Thyroid gland (tissue), 4 donors: ENCODE data around the gene ZNF563. TPM values are rescaled to one million over a fixed set of nuclear protein-coding genes. Genes with fewer than 3 reads are reported as not detected.

ENCODE experiments used
- DNase-seq, 2 donors: peaks; one replicate each; pipeline ENCODE4 v3.0.0-alpha.2; 2019
- H3K27ac ChIP-seq, 3 donors: fragments of 200-600 bp; sonication (generic); 1 replicate in 2 of 3; 2 replicates in 1 of 3; pipeline ENCODE4 v1.5.1; 2016 to 2019; ENCODE audit warnings: mild to moderate bottlenecking in 1 of 3, moderate library complexity in 1 of 3
- H3K27me3 ChIP-seq: fragments of 200-600 bp; sonication (generic); one replicate; pipeline ENCODE4 v1.5.1; 2019
- H3K36me3 ChIP-seq, 2 donors: fragments of 200-600 bp; sonication (generic); one replicate each; pipeline ENCODE4 v1.5.1; 2016 to 2019
- H3K4me1 ChIP-seq, 2 donors: fragments of 200-600 bp; sonication (generic); one replicate each; pipeline ENCODE4 v1.5.1; 2017 to 2019
- H3K4me3 ChIP-seq, 3 donors: fragments of 200-600 bp; sonication (generic); replicated peaks in 1 of 3; 1 replicate in 2 of 3; 2 replicates in 1 of 3; pipeline ENCODE4 v1.5.1; 2016; ENCODE audit warnings: mild to moderate bottlenecking in 1 of 3
- H3K9me3 ChIP-seq: fragments of 200-600 bp; sonication (generic); one replicate; pipeline ENCODE4 v1.5.1; 2017
- CTCF ChIP-seq, 6 experiments: fragments of 200-600 bp in 3 of 6; fragments of 450-650 bp in 3 of 6; sonication (generic) in 3 of 6; IDR thresholded peaks; one replicate each; pipeline ENCODE4 v1.5.1; 2016 to 2019; ENCODE audit warnings: antibody characterized with exemption in 6 of 6, mild to moderate bottlenecking in 2 of 6, inconsistent platforms in 1 of 6, moderate library complexity in 1 of 6
- POLR2A ChIP-seq, 2 donors: fragments of 450-650 bp; IDR thresholded peaks; one replicate each; pipeline ENCODE4 v1.6.1; 2017; ENCODE audit warnings: antibody characterized with exemption in 2 of 2, mild to moderate bottlenecking in 2 of 2, moderate library complexity in 1 of 2
- WGBS, 2 donors: methylation state at CpG; one replicate each; pipeline ENCODE4 v1.1.5; 2017; 5-methylcytosine and 5-hydroxymethylcytosine counted together
- intact Hi-C: fragments of 100-400 bp; cut with DNase I; formaldehyde crosslinking; loops from one replicate; pipeline ENCODE4 v1.15.1; 2023
- total RNA-seq, 4 donors: library from RNA; depleted of rRNA; stranded (reverse); fragments of >200 nt; gene quantifications; one replicate each; pipeline ENCODE4 v1.2.3, GENCODE V29; 2016

Gene ZNF563
- total RNA-seq, 4 donors from 2014 or later: 9.9 to 13.7 (median 11.7) TPM

GRCh38 chr19:12284226-12284625, 49.2 kb downstream of the ZNF563 start:
- H3K27me3 ChIP-seq: no peaks in the 10 kb centered on the region
- 95 to 96% methylated on average over 14 of the region's 14 CpGs for WGBS, 2 donors
- peaks cover 0 to 6% of the 10 kb centered on the region in 2 donors for H3K4me1 ChIP-seq
- TF ChIP-seq POLR2A (IDR thresholded peaks at IDR 0.05) (no peak), CTCF (IDR thresholded peaks at IDR 0.05) (no peak)
- no peak for DNase-seq
- no peak overlapping the region for H3K27ac ChIP-seq
- no peaks in the 10 kb centered on the region for H3K9me3 ChIP-seq
- H3K36me3 ChIP-seq: no peaks in the 10 kb centered on the region
- intact Hi-C loops: no loop called here
- no peak overlapping the region for H3K4me3 ChIP-seq

- H3K27me3 ChIP-seq: no peaks in the 10 kb centered on the region
- H3K27ac ChIP-seq: no peak overlapping the region
- WGBS, 2 donors: 75 to 79% methylated on average over 2 of the region's 2 CpGs
- H3K9me3 ChIP-seq: no peaks in the 10 kb centered on the region
- no peak overlapping the region for H3K4me3 ChIP-seq
- intact Hi-C loops: loop anchor here (10.0 kb wide), 1 partner anchor 246 kb away; no protein-coding TSS in a partner anchor
- DNase-seq: no peak
- peaks cover 7 to 10% of the 10 kb centered on the region in 2 donors for H3K36me3 ChIP-seq
- TF ChIP-seq POLR2A (IDR thresholded peaks at IDR 0.05): no peak
- TF ChIP-seq CTCF (IDR thresholded peaks at IDR 0.05): no peak
- no peaks in the 10 kb centered on the region for H3K4me1 ChIP-seq
Measured at GRCh38 chr19:12278713-12279112, 54.7 kb downstream of the ZNF563 start.

GRCh38 chr19:12272980-12273901, 60.2 kb downstream of the ZNF563 start:
- DNase-seq: no peak
- intact Hi-C loops: loop anchor here (10.0 kb wide), 1 partner anchor 252 kb away; no protein-coding TSS in a partner anchor
- H3K36me3 ChIP-seq: peaks cover 21 to 37% of the 10 kb centered on the region in 2 donors
- H3K27ac ChIP-seq: no peak overlapping the region
- no peaks in the 10 kb centered on the region for H3K27me3 ChIP-seq
- H3K9me3 ChIP-seq: no peaks in the 10 kb centered on the region
- H3K4me3 ChIP-seq: no peak overlapping the region
- TF ChIP-seq CTCF (IDR thresholded peaks at IDR 0.05): no peak
- TF ChIP-seq POLR2A (IDR thresholded peaks at IDR 0.05): no peak
- 98 to 99% methylated on average over 11 of the region's 11 CpGs for WGBS, 2 donors
- H3K4me1 ChIP-seq: no peaks in the 10 kb centered on the region

- H3K9me3 ChIP-seq: no peaks in the 10 kb centered on the region
- H3K36me3 ChIP-seq: peaks cover 21 to 37% of the 10 kb centered on the region in 2 donors
Measured at GRCh38 chr19:12272386-12272785, 61.0 kb downstream of the ZNF563 start.

More at GRCh38 chr19:12272386-12272785, 61.0 kb downstream of the ZNF563 start:
- H3K4me3 ChIP-seq: no peak overlapping the region
- DNase-seq: no peak
- WGBS, 2 donors: 96 to 98% methylated on average over 5 of the region's 5 CpGs
- intact Hi-C loops: loop anchor here (10.0 kb wide), 1 partner anchor 252 kb away; no protein-coding TSS in a partner anchor
- TF ChIP-seq CTCF (IDR thresholded peaks at IDR 0.05) (no peak), POLR2A (IDR thresholded peaks at IDR 0.05) (no peak)
- no peaks in the 10 kb centered on the region for H3K27me3 ChIP-seq
- no peaks in the 10 kb centered on the region for H3K4me1 ChIP-seq
- no peak overlapping the region for H3K27ac ChIP-seq
